Stimulated activated CD4-positive, alpha-beta T cell treated with anti-CD3 and anti-CD28 coated beads, TNF-alpha, amount 100 ng/mL, for 1 hour (primary cell): ENCODE measurements around the gene FN3K.

Experiments used
- DNase-seq, 3 donors: peaks; one replicate each; pipeline ENCODE4 v3.0.0-alpha.2; 2020; ENCODE audit warnings: low read depth in 3 of 3, low spot score in 1 of 3

FN3K gene

DNA sequence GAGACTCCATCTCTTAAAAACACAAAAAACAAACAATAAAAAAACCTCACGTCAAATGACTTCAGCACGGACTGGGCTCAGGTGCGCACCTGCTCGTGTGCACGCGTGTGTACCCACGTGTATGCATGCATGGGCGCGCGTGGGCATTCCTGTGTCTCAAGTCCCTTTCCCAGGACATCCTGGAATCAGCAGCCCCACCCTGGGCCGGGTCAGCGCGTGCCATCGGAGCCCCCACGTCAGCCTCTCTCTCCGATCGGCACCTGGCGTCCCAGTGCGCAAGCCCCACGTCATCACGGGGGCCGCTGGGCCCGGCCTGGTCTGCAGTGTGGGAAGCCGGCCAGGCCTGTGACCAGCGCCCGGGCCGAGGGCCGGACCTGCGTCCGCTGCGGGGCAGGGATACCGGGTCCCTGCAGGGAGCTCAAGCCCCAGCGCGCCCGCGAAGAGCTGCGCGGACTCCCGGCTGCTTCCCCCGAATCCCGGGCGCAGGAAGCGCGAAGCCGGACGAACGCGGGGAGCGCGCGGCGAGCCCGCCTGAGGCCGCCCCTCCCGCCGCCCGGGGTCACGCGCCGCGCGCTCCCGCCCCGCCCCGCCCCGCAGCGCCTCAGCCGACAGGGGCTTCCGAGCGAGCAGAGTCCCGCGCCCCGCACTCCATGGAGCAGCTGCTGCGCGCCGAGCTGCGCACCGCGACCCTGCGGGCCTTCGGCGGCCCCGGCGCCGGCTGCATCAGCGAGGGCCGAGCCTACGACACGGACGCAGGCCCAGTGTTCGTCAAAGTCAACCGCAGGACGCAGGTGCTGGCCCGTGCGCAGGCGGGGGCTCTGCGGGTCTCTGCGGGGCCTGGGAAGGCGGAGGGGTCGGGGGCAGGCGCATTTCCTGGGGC is at the start of gene FN3K:
Gene FN3K (plus strand): TSS at position 629 of the 880 bp plus-strand sequence. CDS start 22 bp downstream, at position 651.
- no peak for DNase-seq

DNA sequence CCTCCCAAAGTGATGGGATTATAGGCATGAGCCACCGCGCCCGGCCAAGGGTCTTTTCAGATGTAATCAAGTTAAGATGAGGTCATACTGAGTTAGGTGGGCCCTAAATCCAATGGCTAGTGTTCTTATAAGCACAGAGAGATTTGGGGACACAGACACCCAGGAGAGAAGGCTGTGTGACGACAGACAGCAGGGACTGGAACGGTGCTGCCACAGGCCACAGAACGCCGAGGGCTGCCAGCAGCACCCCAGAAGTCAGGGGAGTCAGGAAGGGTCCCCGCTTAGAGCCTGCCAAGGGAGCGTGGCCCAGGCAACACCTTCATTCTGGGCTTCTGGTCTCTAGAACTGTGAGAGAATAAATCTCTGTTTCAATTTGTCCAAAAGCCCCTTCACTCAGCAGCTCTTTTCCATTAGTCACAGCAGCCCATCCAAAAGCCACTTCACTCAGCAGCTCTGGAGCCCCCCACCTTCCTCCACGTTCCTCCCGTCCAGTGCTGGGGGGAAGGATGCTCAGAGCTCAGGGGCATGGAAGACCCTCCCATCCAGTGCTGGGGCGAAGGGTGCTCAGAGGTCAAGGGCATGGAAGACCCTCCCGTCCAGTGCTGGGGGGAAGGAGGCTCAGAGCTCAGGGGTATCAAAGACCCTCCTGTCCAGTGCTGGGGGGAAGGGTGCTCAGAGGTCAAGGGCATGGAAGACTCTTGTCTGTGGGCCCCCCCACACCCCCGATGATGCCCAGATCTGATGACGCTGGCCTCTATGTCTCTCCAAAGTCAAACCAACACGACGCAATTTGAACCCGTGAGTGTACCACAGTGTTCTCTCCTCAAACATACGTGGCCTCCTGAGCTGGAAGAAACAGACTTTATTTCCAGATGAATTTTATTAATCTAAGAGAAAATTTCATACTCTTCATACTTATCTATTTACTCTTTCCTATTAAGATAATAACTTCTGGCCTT is 48.8 kb upstream of the FN3K start:
- DNase-seq = no peak

DNA sequence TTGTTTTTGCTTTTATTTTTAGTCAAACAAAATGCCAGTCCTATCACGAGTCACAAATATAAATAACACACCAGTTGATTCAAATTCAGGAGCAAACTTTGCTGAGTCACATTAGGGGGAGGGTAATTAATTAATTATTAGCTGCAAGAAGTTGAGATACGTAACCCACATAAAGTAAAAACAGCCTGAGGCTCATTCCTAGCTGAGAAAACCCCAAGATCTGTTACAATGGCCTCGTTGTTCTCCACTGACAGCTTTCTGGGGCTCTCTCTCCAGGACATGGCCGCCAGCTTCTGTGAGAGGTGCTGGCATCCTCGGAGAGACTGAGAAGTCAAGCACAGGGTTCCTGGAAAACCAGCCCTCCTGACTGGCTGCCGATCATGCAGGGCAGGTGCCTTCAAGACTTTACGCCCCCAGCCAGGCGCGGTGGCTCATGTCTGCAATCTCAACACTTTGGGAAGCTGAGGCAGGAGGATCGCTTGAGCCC is 48.0 kb upstream of the FN3K start:
- no peak for DNase-seq

DNA sequence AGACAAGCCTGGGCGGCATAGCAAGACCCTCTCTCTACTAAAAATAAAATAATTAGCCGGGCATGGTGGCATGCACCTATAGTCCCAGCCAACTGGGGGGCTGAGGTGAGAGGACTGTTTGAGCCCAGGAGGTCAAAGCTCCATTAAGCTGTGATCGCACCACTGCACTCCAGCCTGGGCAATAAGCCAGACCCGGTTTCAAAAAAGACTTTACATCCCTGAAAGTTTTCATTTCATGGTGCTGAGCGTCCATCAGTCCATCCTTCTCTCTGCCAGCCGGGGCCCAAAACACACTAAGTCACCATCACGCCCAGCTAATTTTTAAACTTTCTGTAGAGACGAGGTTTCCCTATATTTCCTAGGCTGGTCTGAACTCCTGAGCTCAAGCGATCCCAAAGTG is 47.5 kb upstream of the FN3K start:
- DNase-seq = no peak

DNA sequence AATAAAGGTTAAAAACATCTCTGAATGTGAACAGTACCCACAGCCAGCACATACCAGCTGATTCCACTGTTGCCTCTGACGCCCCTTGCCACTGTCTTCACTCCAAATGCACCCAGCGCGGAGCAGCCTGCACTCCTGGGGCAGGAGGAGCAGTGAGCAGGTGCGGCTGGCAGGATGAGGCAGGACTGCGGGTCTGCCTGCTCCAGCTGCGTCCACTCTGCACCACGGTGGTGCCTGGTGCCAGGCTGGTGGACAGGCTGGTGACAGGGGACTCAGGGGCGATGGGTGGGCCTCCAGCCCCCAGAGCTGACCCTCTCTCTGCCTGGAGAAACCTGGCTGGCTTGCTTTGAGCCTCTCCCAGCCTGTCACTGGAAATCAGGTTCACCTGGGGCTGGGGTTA is 46.3 kb upstream of the FN3K start:
- no peak for DNase-seq

DNA sequence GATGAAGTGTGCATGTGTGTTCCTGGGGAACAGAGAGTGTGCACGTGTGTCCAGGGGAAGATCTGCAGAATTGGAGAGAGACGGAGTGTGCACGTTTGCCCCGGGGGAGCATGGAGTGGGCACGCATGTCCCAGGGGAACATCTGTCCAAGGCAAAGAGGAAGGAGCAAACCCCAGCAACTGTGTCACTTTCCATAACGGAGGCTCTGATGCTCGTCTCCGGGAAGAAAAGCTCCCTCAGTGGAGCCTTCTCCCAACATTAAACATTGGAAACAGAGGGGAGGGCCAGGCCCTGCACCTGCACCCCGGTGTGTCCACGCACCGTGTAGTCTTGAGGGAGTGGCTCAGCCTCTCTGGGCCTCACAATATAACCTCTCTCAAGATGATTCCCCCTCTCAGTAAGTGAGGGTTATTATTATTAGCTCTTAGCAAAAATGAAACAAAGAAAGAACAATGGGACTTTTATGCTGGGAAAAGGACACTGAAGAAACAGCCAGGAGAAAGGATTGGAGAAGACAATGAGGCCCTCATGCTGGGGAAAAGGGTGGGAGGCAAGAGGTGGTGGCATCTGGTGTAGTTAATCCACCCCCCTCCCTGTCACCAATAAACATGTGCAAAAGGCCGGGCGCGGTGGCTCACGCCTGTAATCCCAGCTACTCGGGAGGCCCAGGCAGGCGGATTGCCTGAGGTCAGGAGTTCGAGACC is 44.5 kb upstream of the FN3K start:
- DNase-seq = no peak

DNA sequence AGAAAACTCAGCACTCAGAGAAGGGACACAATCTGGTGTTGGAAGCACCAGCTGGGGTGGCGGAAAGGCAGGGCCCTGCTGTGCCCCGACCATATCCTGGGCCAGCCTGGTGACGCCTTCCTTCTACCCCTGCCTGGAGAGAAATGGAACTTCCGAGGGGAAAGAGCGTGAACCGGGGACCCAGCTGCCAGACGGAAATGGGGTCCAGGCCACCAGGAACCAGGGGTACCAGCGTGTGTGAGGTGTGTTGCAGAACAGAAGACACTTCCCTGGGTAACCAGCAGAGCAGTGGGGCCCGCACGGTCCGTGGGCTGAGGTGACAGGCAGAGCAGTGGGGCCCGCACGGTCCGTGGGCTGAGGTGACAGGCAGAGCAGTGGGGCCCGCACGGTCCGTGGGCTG is 43.7 kb upstream of the FN3K start:
- no peak for DNase-seq

DNA sequence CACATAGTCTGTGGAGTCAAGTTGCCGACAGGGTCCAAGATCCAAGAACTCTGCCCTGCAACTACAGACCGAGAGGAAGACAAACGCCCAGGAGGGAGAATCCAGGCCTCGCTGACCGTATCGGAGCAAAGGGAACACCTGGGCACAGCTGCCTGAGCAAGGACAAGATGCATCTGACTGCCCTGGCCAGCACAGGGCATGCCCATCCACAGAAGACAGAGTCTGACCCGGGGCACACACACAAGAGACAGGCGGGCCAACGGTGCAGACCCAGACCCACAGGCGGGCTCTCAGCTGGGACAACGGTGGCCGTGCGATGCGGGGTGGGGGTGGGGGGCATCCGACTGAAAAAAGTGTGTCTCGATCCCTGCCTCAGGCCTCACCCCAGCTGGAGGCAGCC is 43.1 kb upstream of the FN3K start:
- no peak for DNase-seq

DNA sequence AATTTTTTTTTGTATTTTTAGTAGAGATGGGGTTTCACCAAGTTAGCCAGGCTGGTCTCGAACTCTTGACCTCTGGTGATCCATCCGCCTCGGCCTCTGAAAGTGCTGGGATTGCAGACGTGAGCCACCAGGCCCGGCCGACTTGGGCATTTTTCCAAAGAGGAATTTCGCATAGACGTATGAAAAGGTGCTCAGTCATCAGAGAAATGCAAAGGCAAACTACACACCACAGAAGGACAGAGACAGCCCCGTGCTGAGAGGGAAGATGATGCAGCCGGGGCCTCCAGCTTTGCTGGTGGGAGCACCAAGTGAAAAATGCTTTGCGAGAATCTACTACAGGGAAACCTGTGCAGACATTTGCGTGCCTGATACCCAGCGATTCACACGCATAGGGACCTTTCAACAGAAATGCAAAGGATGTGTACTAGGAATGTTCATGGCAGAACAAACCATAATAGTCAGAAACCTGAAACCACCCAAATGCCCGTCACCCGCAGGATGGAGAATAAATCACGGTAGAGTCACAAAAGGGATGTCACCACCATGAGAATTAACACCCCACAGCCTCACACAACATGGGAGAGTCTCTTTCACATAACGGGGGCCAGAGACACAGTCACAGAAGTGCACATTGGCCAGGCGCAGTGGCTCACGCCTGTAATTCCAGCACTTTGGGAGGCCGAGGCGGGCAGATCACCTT is 42.1 kb upstream of the FN3K start:
- DNase-seq = no peak

DNA sequence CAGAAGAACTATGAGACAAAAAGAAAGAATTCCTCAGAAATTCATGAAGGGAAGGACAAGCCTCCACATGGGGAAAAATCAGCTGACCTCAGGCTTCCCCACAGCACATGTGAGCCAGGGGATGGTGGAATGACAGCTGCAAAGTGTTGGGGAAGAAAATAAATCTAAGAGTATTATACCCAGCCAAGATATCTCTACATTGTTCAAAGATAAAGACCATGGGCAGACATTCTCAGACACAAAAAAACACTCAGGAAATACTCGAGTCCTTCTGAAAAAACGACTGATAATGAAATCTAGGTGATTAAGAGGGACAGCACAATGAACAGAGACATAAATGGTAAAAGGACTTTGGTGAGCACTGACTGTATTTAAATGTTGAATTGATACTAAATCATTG is 40.8 kb upstream of the FN3K start:
- DNase-seq = no peak

DNA sequence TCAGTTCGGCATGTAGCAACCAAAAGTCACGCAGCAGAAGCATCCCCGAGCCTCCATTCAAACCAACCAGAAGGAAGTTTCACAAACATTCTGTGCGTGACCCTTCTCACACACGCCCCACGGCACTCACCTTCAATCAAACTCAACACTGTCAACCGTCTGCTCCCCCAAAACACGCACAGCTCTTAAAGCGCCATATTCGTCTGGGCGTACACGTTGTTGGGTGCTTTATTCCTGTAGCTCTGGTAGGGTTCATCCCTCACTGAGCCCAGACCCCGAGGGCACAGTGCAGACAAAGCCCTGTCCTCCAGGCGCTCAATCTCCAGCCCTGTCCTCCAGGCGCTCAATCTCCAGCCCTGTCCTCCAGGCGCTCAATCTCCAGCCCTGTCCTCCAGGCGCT is 39.2 kb upstream of the FN3K start:
- DNase-seq = no peak

DNA sequence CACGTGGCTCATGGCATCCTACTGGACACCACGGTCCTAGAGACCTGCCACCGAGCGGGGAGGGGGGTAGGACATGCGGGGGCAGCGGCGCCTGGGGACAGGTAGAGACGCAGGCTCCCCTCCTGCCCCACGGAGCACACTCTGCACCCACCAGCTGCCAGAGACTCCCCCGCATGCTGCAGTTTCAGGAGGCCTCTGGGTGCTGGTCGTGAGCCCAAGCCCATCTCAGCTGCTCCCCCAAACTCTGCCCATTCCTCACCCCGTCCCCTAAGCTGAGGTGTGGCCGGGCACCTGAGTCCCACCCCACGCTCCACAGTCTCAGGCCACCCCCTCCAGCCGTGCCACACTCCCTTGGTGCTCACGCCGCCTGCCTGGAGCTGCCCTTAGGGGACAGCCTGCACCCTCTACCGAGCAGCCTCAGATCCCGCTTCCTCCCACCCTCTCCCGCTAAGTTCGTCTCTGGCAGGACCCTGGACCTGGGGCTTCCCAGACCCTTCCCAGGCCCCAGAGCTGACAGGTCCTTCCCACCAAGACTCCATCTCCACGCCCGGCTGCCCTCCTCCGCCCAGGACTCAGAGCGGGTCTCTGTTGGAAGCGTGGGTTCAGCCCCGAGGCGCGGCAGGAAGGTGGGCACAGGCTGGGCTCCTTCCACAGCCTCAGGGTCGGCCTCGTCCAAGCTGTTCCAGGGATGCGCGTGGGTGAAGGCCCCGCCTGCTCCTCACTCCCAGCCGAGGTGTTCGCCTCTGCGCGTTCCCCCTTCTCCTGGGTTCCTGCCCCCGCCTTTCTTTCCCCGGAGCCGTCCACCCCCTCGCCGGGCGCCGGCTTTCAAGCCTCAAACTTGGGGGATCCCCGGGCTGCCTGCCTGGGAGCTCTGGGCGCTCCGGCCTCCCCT is 38.3 kb upstream of the FN3K start:
- DNase-seq = no peak

DNA sequence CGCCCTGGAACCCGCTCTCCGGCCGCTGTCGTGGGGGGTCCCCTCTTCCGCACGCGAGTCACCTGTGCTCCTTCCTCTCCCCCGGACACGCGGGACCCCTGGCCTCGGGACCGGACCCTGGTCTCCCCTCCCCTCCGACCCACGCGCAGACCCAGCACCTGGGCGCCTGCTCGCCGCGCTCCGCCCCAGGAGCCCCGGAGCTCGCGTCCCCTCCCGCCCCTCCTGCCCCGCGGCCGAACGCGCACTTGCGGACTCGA is 37.7 kb upstream of the FN3K start:
- no peak for DNase-seq

DNA sequence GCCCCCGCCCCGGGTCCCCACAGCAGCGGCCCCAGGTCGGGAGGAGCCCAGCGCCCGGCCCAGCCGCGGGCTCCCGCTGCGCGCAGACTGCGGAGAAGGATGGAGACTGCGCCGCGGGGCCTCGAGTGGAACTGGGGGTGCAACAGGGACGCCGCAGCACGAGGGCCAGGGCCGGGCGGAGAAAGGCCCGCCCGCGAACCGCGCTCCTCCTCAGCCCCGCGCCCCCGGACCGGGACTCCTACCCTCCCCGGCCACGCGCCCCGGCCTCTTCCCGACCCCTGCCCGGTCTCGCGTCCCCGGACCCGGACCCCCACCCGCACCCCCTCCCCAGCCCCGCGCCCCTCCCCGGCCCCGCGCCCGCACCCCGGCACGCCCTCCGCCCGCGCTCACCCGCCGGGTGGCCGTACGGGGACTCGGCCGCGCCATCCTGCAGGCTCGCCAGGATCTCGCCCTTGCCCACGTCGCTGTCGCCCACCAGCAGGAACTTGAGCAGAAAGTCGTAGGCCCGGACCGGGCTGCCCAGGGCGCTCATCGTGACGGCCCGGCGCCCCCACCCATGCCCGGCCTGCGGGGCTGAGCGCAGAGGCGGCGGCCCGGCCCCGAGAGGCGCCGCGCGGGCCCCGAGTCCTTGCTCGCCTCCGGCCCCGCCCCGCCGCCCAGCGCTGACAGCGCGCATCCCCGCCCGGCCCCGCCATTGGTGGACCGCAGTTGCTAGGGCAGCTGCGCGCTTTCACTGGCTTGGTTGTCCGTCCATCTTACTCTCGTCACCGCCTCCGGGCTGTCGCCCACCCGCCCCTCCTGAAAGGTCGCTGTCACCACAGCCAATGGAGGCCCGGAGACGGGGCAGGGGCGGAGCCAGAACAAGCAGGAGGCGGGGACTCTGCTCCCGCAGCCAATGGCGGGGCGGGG is 37.1 kb upstream of the FN3K start, which contains the start of gene RAB40B:
Gene RAB40B (minus strand): TSS at position 634 of the 909 bp plus-strand sequence. CDS start 102 bp downstream, at position 532.
- peak; percentile 95 to 98 (median 98) for DNase-seq

DNA sequence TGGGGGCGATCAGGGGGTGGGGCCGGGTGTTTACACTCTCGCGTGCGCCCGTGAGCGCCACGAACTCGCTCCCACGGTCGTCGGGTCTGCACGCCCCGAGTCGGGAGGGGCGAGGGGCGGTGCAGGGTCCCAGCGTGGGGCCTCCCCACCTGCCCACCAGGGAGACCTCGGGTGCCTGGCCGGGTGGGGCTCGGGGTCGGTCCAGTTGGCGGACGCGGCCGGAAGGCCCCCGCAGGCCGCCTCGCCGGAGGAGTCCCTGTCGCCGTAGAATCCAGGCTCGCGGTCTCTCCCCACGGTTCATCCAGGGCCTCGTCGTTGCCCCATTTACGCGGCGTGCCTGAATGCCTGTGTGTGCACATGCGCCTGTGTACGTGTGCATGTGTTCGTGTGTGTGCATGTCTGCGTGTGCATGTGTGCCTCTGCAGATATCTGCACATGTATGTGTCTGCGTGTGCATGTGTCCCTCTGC is 36.4 kb upstream of the FN3K start:
- DNase-seq = no peak

DNA sequence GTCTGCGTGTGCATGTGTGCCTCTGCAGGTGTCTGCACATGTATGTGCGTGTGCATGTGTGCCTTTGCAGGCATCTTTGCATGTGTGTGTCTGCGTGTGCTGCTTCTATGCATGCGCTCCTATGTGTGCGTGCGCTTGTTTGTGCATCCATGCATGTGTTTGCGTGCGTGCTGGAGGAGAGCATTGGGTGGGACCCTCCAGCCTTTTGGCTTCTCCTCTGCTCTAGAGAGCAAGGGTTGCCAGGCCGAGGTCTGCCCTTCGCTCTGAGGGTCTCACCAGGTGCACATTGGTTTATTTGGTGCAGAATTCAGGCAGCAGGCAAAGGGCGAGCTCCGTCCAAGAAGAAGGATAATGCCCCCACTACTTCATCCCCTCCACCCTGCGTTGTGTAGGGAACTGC is 35.9 kb upstream of the FN3K start:
- no peak for DNase-seq

DNA sequence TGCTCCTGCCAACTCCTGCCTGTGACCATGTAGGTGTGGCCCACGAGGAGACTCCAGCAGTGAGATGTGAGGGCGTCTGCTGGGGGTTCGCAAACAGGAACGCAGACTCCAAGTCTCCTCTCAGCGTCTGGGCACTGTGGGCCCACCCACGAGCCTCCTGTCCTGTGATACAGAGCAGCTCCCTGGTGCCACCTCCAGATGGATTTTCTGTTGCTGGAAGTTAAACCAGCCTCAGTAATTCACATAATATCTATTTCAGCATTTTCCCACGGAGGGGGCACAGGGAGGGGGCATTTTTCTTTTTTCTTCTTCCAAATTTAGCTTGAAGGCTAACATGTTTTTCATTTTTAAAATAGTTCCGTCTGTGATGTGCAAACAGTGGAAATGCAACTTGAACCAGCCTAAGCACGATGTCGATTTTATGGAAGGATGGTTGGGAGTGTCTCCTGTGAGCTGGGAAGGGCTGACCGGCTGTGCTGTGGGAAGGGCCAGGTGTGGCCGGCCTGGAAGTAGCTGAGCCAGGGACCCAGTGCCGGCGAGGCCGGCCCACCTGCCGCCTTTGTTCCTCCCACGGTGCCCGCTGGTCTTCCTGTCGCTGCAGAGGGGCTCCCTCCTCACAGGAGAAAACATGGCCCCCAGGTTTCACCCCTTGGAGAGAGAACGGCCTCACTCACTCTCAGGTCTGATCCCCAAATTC is 33.0 kb upstream of the FN3K start:
- DNase-seq = no peak
